Breast epithelium (tissue), 3 donors: ENCODE results near the gene MPDU1.

Experiments used
- CTCF ChIP-seq, 3 donors: fragments of 450-650 bp; IDR thresholded peaks; one replicate each; pipeline ENCODE4 v1.5.1; 2016 to 2017; ENCODE audit warnings: antibody characterized with exemption in 3 of 3, mild to moderate bottlenecking in 3 of 3, moderate library complexity in 3 of 3
- POLR2A ChIP-seq: fragments of 450-650 bp; IDR thresholded peaks from one replicate; pipeline ENCODE4 v1.6.1; 2016; ENCODE audit warnings: antibody characterized with exemption, mild to moderate bottlenecking, moderate library complexity

GRCh38 chr17:7550344-7550743 lies 33.3 kb upstream of the MPDU1 start:
- no peak for TF ChIP-seq CTCF (IDR thresholded peaks at IDR 0.05)
- TF ChIP-seq POLR2A = no peak
